HG02938 (cell line): ENCODE results near the gene BCAR3.

Experiments
- ATAC-seq: cut with Tn5 transposase; IDR thresholded peaks from one replicate; pipeline ENCODE4 v1.9.1; 2021; ENCODE audit warnings: mild to moderate bottlenecking, moderate library complexity; ENCODE audit not compliant: unreplicated experiment

The BCAR3 gene

GRCh38 chr1:93579891-93580290, 101.7 kb downstream of the BCAR3 start:
- no peak for ATAC-seq

DNA sequence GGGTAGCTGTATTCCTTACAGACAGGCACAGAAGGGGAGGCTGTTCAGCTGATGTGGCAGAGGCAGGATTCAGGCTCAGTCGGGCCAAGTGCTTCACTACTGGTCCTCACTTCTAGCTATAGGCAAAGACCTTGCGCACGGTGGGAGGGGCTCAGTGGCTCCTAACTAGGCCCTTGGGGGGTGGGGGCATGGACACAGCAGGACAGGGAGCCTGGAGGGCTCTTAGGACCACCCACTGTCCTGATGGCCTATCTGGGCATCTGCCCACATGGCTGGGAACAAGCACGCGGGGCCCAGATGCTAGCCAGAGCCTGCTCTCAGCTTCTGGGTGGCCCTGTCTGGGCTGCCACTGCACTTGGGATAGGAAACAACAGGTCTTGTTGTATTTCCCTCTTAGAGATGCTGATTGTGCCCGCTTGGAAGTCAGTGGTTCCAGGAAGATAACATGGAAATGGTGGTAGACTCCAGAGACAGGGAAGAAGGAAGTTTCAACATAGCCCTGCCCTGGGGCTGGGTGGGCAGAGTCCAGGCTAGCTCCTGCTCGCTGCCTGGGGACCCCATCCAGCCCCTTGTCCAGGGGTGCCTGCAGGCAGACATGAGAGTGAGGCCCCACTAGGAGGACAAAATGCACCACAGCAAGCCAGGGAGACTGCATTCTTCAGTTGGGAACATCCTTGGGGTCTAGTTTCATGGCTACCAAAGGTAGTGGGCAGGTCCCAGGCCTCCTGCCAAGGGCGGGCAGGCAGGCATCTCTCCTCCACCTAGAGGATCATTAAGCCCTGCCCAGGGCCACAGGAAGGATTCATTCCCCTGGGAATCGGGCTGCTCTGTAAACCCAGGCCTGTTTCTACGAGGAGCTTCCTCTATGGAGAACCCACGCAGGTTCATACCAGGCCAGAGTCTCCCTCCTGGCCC, 102.5 kb downstream of the BCAR3 start:
- no peak for ATAC-seq

GRCh38 chr1:93578433-93578830, 103.2 kb downstream of the BCAR3 start:
- no peak for ATAC-seq

DNA sequence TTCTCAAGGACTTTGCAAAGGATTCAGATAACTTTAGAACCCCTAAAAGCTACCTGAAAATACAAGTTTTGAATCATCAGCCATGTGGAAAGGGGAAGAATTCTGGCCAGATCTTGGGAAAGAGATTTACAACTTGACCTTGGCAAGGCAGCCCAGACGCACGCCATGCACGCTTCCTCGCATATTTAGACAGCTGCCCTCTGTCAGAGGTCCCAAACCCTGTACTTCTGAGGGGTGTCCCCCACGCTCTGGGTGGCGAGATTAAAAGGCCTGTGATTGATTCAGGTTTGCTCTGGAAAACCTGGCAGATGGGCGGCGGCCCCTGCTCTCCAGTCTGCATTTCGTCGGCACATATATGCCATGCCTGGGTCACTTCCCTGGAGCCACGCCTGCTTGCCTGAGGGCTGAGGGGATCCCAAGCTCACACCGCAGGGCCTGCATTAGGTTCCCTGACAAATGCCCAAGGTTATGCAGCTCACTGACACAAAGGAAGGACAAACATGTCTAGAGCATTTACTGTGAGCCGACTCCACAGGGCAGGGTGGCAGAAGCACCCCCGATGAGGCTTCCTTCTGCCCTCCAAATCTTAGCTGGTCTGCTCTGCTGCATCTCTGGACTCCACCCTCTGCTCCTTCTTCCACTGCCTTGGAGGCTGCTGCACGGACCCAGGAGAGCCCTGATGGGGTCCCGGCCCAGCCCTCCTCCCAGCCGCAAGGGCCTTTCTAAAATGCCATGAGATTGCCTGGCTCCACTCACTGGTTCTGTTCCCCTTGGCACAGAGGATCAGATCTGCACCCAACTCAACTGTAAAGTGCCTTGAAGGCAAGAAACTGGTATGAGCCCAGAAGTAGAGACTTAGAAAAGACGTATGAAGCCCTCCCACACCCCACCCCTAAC, 103.9 kb downstream of the BCAR3 start:
- no peak for ATAC-seq

GRCh38 chr1:93576746-93577145, 104.9 kb downstream of the BCAR3 start:
- ATAC-seq: no peak

DNA sequence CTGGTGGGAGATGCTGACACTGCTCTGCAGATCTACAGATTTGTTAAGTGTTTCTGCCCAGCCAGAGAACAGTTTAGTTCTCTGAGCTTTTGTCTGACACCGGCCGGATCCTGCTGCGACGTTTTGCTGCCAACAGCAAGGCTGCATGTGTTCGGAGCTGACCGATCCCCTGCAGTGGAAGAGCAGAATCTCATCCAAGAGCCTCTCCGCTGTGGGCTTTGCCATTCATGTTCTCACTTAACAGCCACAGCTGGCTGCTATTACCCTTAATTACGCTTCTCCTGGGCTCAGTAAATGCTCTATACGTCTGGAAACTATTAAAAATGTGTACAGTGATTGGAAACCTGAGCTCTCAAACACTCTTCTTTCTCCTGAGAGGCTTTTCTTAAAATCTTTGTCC, 105.3 kb downstream of the BCAR3 start:
- no peak for ATAC-seq

GRCh38 chr1:93575621-93576284, 105.9 kb downstream of the BCAR3 start:
- ATAC-seq: no peak

GRCh38 chr1:93574991-93575390, 106.6 kb downstream of the BCAR3 start:
- no peak for ATAC-seq

- ATAC-seq: no peak
Measured at GRCh38 chr1:93574511-93574910, 107.1 kb downstream of the BCAR3 start.

DNA sequence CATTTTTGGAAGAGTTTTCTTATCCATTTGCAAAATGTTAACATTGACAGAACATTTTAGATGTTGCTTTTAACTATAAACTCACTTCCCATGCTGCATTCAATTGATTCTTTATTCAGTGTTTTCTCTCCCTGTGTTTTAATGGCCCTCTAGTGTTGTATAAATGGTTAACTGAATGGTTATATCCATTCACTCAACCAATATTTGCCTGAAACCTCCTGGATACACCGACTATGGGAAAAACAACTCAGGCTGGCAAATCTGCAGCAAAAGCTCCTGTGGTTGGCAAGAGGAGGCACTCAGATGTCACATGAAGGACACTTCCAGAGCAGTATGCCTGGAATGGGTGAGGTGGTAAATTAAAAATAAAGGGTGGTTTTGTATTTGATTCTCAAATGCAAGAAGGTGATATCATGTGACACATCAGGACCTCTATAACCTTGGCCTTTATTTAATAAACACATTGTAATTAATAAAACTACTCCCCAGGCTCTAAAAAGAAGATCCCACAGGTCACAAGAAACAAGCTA, 107.6 kb downstream of the BCAR3 start:
- ATAC-seq: no peak

DNA sequence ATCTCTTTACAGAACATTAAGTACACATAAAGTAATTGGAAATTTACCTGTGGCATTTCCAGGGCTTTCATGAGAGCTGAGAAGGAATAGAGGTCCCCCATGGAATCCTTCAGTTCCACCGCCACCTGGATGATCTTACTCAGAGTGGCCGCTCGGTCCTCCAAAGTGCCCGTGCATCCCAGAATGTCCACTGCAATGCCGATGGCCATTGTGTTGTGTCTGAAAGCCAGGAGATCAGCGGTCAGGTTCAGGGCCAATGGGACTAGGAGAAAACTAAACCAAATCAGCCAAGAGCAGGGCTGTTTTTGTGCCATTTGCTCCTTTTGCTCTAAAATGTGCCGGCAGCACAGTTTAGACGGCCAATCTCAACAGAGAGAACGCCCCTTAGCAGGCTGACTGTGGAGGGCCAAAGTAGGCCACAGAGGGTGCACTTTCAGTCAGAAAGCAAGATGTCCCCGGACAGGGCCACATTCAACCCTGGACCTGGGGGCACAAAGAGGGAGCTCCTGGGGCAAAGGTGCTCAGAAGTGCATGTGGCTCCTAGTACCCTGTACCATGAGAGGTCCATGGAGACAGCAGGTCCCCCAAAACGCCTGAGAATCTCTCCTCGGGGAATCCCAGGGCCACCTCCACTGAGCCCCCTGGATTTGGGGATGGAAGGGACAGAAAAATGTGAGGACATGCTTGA, 109.9 kb downstream of the BCAR3 start:
- ATAC-seq: no peak

DNA sequence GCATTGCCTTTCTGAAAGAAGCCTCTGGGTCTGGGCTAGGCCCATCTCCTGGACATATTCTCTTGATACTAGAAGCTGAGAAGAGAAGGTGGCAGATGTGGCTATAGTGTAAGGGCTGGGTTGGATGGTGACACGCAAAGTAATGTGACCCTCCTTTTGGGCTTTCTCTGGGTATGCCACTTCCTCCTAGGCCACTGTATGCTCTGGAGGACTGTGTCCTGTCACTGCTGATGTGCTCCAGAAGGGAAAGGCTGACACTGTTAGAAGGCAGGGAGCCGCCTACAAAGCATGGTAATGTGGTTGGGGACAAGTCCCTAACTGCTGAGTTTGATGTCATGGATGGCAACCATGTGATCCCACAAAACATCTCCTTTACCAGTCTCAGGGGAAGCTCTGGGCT, 112.1 kb downstream of the BCAR3 start:
- ATAC-seq: no peak

DNA sequence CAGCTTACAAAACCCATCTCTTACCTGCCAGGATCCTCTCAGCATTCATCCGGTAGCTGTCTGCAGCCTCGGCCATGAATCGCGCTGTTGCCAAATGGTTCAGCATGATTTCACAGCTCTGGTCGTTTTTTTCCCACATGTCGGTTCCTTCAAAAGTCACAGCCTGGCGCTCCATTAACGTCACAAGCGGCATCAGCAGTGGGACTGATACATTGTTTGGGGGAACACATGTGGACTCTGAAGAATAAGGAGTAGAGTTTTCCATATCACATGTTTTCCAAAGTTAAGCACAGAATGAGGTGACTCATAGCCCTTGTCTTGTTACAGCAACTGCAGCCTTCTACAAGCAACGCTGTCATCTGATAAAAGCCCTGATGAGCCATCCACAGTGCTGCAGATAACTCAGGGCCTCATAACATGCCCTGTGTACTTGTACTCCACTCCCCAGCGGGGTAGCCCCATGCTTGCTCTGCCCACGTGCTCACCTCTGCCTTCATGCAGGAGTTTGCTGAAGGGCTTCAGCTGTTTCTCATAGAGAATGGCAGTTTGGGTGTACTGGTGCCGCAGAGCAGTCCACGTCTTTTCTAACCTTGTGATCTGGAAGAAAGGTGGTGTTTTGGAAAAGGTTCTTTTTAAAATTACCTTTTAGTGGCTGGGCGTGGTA, 114.2 kb downstream of the BCAR3 start:
- no peak for ATAC-seq

- ATAC-seq: no peak
Measured at GRCh38 chr1:93566227-93566626, 115.4 kb downstream of the BCAR3 start.

DNA sequence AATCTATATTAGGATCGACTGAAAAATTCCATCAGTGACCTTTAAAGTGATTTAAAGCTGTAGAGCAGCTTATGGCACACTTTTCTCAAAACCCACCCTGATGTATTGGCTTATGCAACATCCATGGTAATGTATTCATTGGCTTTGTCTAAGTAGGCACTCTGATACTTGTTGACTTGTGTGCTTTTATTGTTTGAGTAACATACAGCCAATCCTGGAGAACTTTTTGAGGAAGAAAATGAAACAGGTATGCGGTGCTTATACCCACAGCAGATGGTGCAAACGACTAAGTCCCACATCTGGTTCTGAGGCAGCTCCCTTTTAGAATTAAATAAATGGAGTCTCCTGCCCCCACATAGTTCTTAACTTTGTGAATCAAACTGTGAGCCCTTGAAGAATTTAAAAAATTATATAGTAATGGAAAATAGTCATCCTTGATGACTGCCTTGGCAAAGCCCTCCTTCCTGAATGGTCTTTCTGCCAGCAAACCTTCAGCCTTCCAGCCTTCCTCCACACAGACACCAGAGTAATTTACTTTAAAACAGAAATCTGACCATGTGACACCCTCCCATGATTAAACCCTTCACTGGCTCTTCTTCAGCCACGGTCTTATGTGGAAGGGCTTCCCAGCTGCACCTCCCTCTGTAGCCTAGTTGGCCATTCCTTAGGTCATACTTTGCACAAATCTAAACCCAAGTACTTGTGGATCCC, 116.0 kb downstream of the BCAR3 start:
- no peak for ATAC-seq

DNA sequence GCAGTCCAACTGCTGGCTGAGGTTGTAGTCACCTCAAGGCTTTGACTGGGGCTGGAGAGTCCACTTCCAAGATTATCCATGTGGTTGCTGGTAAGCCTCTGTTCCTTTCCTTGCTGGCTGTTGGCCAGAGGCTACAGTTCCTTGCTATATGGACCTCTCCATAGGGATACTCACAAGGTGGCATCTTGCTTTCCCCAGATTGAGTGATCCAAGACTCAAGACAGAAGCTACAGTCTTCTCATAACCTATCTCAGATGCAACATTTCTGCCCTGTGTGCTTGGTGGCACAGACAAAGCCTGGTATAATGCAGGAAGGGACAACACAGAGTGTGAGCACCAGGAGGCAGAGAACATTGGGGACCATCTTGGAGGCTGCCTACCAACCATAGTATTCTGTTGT, 121.9 kb downstream of the BCAR3 start:
- no peak for ATAC-seq

GRCh38 chr1:93559045-93559444, 122.6 kb downstream of the BCAR3 start:
- ATAC-seq: no peak

DNA sequence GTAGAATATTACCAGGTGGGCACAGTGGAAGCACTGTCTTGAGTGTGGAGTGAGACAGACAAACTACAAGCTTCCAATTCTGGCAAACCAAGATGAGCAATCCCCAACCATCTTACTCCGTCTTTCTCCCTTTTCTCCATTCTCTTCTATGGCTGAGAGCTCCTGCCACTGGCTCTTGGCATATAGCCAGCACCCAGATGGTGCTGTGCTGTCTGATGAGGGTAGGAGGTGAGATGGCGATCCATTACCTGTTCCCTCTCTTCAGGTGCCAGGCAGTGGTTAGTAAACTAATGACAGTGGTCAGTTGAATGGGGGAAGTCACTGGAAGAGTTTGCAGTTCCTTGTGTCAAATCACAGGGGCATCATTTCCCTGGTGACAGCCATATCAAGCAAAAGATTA, 125.3 kb downstream of the BCAR3 start:
- no peak for ATAC-seq
